ENCODE measurements around the gene KATNIP.
"Not testable (repeated sequence)": the region's sequence is repeated elsewhere in the genome, so short reads cannot be mapped to it uniquely, and the experiment has no call there.

The KATNIP gene

GRCh38 chr16:27538528-27538927, 11.4 kb upstream of the KATNIP start:
- no peak for DNase-seq (ENCODE audit: low read depth)

GRCh38 chr16:27539120-27539519, 10.8 kb upstream of the KATNIP start:
- no peak for DNase-seq (ENCODE audit: low read depth)

- no peak for DNase-seq (ENCODE audit: low read depth)
Measured at GRCh38 chr16:27539636-27540035, 10.3 kb upstream of the KATNIP start.

GRCh38 chr16:27543801-27544200, 6.1 kb upstream of the KATNIP start:
- DNase-seq (ENCODE audit: low read depth) = no peak

- no peak for DNase-seq (ENCODE audit: low read depth)
Measured at GRCh38 chr16:27544671-27545070, 5.3 kb upstream of the KATNIP start.

GRCh38 chr16:27547134-27547533, 2.8 kb upstream of the KATNIP start:
- DNase-seq (ENCODE audit: low read depth) = no peak

GRCh38 chr16:27547851-27548250, 2.1 kb upstream of the KATNIP start:
- no peak for DNase-seq (ENCODE audit: low read depth)

- no peak for DNase-seq (ENCODE audit: low read depth)
Measured at GRCh38 chr16:27549464-27549745, 539 bp upstream of the KATNIP start.

- DNase-seq (ENCODE audit: low read depth) = no peak
Measured at GRCh38 chr16:27550582-27550920, 607 bp downstream of the KATNIP start.

GRCh38 chr16:27551036-27551435, 1.1 kb downstream of the KATNIP start:
- DNase-seq (ENCODE audit: low read depth) = no peak

GRCh38 chr16:27556471-27556870, 6.5 kb downstream of the KATNIP start:
- DNase-seq (ENCODE audit: low read depth) = no peak

GRCh38 chr16:27558434-27558833, 8.5 kb downstream of the KATNIP start:
- DNase-seq (ENCODE audit: low read depth) = no peak

- no peak for DNase-seq (ENCODE audit: low read depth)
Measured at GRCh38 chr16:27558932-27559331, 9.0 kb downstream of the KATNIP start.

GRCh38 chr16:27561216-27561615, 11.3 kb downstream of the KATNIP start:
- no peak for DNase-seq (ENCODE audit: low read depth)

- DNase-seq (ENCODE audit: low read depth) = no peak
Measured at GRCh38 chr16:27564224-27564623, 14.3 kb downstream of the KATNIP start.

- DNase-seq (ENCODE audit: low read depth) = no peak
Measured at GRCh38 chr16:27566417-27566816, 16.5 kb downstream of the KATNIP start.

GRCh38 chr16:27568077-27568476, 18.1 kb downstream of the KATNIP start:
- no peak for DNase-seq (ENCODE audit: low read depth)

- not testable (repeated sequence) for DNase-seq (ENCODE audit: low read depth)
Measured at GRCh38 chr16:27570986-27571385, 21.0 kb downstream of the KATNIP start.

GRCh38 chr16:27571433-27572326, 21.7 kb downstream of the KATNIP start:
- DNase-seq (ENCODE audit: low read depth) = no peak

- DNase-seq (ENCODE audit: low read depth) = no peak
Measured at GRCh38 chr16:27572711-27573110, 22.8 kb downstream of the KATNIP start.

GRCh38 chr16:27576729-27577128, 26.8 kb downstream of the KATNIP start:
- no peak for DNase-seq (ENCODE audit: low read depth)

GRCh38 chr16:27579087-27579980, 29.4 kb downstream of the KATNIP start:
- DNase-seq (ENCODE audit: low read depth) = no peak

GRCh38 chr16:27582883-27583282, 32.9 kb downstream of the KATNIP start:
- no peak for DNase-seq (ENCODE audit: low read depth)

All from stromal cell of bone marrow (primary cell).